PFSK-1 (cell line): ENCODE measurements around the gene ZDHHC12.

ENCODE experiments used
- POLR2AphosphoS5 ChIP-seq: IDR thresholded peaks from 2 replicates; pipeline ENCODE4 v1.6.1; 2012; ENCODE audit warnings: low read depth, mild to moderate bottlenecking, control low read depth, low read length, moderate library complexity
- REST ChIP-seq, 2 experiments: IDR thresholded peaks; 2 replicates each; pipeline versions ENCODE4 v1.6.1 to v1.8.0; 2011 to 2012; ENCODE audit warnings: low read depth in 2 of 2, low read length in 2 of 2, control low read depth in 1 of 2, inconsistent platforms in 1 of 2, mild to moderate bottlenecking in 1 of 2, moderate library complexity in 1 of 2; ENCODE audit not compliant: insufficient read depth in 1 of 2
- SIN3A ChIP-seq: IDR thresholded peaks from 2 replicates; pipeline ENCODE4 v1.6.1; 2012; ENCODE audit warnings: mild to moderate bottlenecking, low read length, moderate library complexity, borderline replicate concordance; ENCODE audit not compliant: insufficient read depth
- TAF1 ChIP-seq: IDR thresholded peaks from 2 replicates; pipeline ENCODE4 v1.6.1; 2012; ENCODE audit warnings: low read length, control low read depth, borderline replicate concordance; ENCODE audit not compliant: insufficient read depth

- TF ChIP-seq POLR2AphosphoS5, result no peak
- TF ChIP-seq SIN3A, result no peak
- TF ChIP-seq TAF1, result no peak
- TF ChIP-seq REST (IDR thresholded peaks at IDR 0.05; ENCODE audit: insufficient read depth in 1 of 2, low read depth in 2 of 2, low read length in 2 of 2), result no peak
These were observed 48.5 kb downstream of the ZDHHC12 start for GRCh38 chr9:128675382-128675781.
